ENCODE measurements around the gene SCARF2.
"Not testable (repeated sequence)": the region's sequence is repeated elsewhere in the genome, so short reads cannot be mapped to it uniquely, and the experiment has no call there.

The SCARF2 gene

GRCh38 chr22:20390394-20390907 lies 47.2 kb downstream of the SCARF2 start:
- DNase-seq = no peak

GRCh38 chr22:20389288-20389687 lies 48.3 kb downstream of the SCARF2 start:
- no peak for DNase-seq

GRCh38 chr22:20388200-20388599 lies 49.4 kb downstream of the SCARF2 start:
- DNase-seq = no peak

- no peak for DNase-seq
Measured at GRCh38 chr22:20386972-20387371, 50.7 kb downstream of the SCARF2 start.

GRCh38 chr22:20386336-20386735 lies 51.3 kb downstream of the SCARF2 start:
- DNase-seq = no peak

GRCh38 chr22:20384865-20385264 lies 52.8 kb downstream of the SCARF2 start:
- DNase-seq = no peak

GRCh38 chr22:20384171-20384570 lies 53.5 kb downstream of the SCARF2 start:
- no peak for DNase-seq

GRCh38 chr22:20383538-20383937 lies 54.1 kb downstream of the SCARF2 start:
- no peak for DNase-seq

- no peak for DNase-seq
Measured at GRCh38 chr22:20380486-20380885, 57.1 kb downstream of the SCARF2 start.

GRCh38 chr22:20378684-20379083 lies 58.9 kb downstream of the SCARF2 start:
- not testable (repeated sequence) for DNase-seq

GRCh38 chr22:20378110-20378509 lies 59.5 kb downstream of the SCARF2 start:
- DNase-seq = no peak

- not testable (repeated sequence) for DNase-seq
Measured at GRCh38 chr22:20376983-20377382, 60.6 kb downstream of the SCARF2 start.

- not testable (repeated sequence) for DNase-seq
Measured at GRCh38 chr22:20376281-20376680, 61.3 kb downstream of the SCARF2 start.
